PC-3 (cell line): ENCODE results near the gene CAMTA1. TPM values are rescaled to one million over a fixed set of nuclear protein-coding genes. Genes with fewer than 3 reads are reported as not detected.

Source experiments
- ATAC-seq: fragments of 200-7000 bp; cut with Tn5 transposase; 2 replicates; pipeline ENCODE4 v1.9.1; 2020; ENCODE audit warnings: mild to moderate bottlenecking, moderate library complexity
- BruUV-seq: library from RNA; stranded (reverse); fragments of 400-500 nt; replicated peaks from 2 replicates; lab custom pipeline; 2021; lab: Mats Ljungman, UMichigan
- CTCF ChIA-PET: fragments of 300-600 bp; sonication (Branson Sonifier 250); formaldehyde crosslinking; loops from one replicate; lab custom pipeline; 2022; ENCODE audit warnings: antibody characterized with exemption; lab: Charles Lee
- POLR2A ChIA-PET: fragments of 300-600 bp; sonication (Branson Sonifier 250); formaldehyde crosslinking; loops from one replicate; lab custom pipeline; 2022; ENCODE audit warnings: antibody characterized with exemption; ENCODE audit not compliant: unreplicated experiment; lab: Charles Lee
- DNase-seq: peaks from one replicate; pipeline ENCODE4 v3.0.0-alpha.2; 2015
- H2AFZ ChIP-seq: fragments of 300-600 bp; sonication (generic); 2 replicates; pipeline ENCODE4 v1.6.0; 2016; ENCODE audit warnings: antibody characterized with exemption, low read length
- H3F3A ChIP-seq: fragments of 300-600 bp; sonication (generic); one replicate; pipeline ENCODE4 v1.6.0; 2017; ENCODE audit warnings: antibody characterized with exemption, low read length, control low read depth, mild to moderate bottlenecking; ENCODE audit not compliant: unreplicated experiment
- H3K27ac ChIP-seq: fragments of 300-600 bp; sonication (generic); 2 replicates; pipeline ENCODE4 v1.5.1; 2016; ENCODE audit warnings: mild to moderate bottlenecking, low read length
- H3K27me3 ChIP-seq: fragments of 300-600 bp; sonication (generic); 2 replicates; pipeline ENCODE4 v1.6.1; 2016; ENCODE audit warnings: low read length, mixed read lengths
- H3K36me3 ChIP-seq: fragments of 300-600 bp; sonication (generic); 2 replicates; pipeline ENCODE4 v1.6.1; 2016; ENCODE audit warnings: low read depth, mixed run types, low read length, mixed read lengths
- H3K4me1 ChIP-seq: fragments of 300-600 bp; sonication (generic); 2 replicates; pipeline ENCODE4 v1.5.1; 2016; ENCODE audit warnings: low read length; ENCODE audit not compliant: insufficient read depth
- H3K4me2 ChIP-seq: fragments of 300-600 bp; sonication (generic); 2 replicates; pipeline ENCODE4 v1.6.0; 2016; ENCODE audit warnings: low read length
- H3K4me3 ChIP-seq: fragments of 300-600 bp; sonication (generic); 2 replicates; pipeline ENCODE4 v1.5.1; 2016; ENCODE audit warnings: mild to moderate bottlenecking, low read length, mixed read lengths
- H3K79me2 ChIP-seq: fragments of 300-600 bp; sonication (generic); 2 replicates; pipeline ENCODE4 v1.6.1; 2017; ENCODE audit warnings: low read length, mixed read lengths
- H3K9ac ChIP-seq: fragments of 300-600 bp; sonication (generic); 2 replicates; pipeline ENCODE4 v1.6.0; 2016; ENCODE audit warnings: mild to moderate bottlenecking, low read length
- H3K9me2 ChIP-seq: fragments of 300-600 bp; sonication (generic); replicated peaks from 2 replicates; pipeline ENCODE4 v1.6.1; 2016; ENCODE audit warnings: mixed run types, low read length, mixed read lengths
- H3K9me3 ChIP-seq: fragments of 300-600 bp; sonication (generic); 2 replicates; pipeline ENCODE4 v1.6.1; 2016; ENCODE audit warnings: low read length, mixed read lengths
- H4K20me1 ChIP-seq: fragments of 300-600 bp; sonication (generic); 2 replicates; pipeline ENCODE4 v1.6.1; 2016; ENCODE audit warnings: low read length, mixed read lengths
- EZH2 ChIP-seq: fragments of 300-600 bp; sonication (generic); IDR thresholded peaks from one replicate; pipeline ENCODE4 v1.6.1; 2017; ENCODE audit warnings: antibody characterized with exemption, mild to moderate bottlenecking, low read length; ENCODE audit not compliant: unreplicated experiment
- EZH2phosphoT487 ChIP-seq: fragments of 300-600 bp; sonication (generic); IDR thresholded peaks from 2 replicates; pipeline ENCODE4 v1.6.1; 2018; ENCODE audit warnings: mild to moderate bottlenecking, antibody characterized with exemption, low read length, borderline replicate concordance
- intact Hi-C: fragments of 100-400 bp; cut with micrococcal nuclease; formaldehyde crosslinking; loops from 2 replicates; pipeline ENCODE4 v1.9.0; 2023
- total RNA-seq: library from RNA; depleted of rRNA; stranded (reverse); fragments of >200 nt; gene quantifications from 2 replicates; pipeline ENCODE4 v1.2.3, GENCODE V29; 2014
- TF ChIP-seq, protein P1 (sequence below): fragments of 300-600 bp; sonication (generic); conservative IDR thresholded peaks from 2 replicates; pipeline ENCODE4 v1.5.1; 2017; ENCODE audit warnings: antibody characterized with exemption, low read depth, mild to moderate bottlenecking, low read length

The CAMTA1 gene
- total RNA-seq, 1 experiment from 2014 or later = 40.8 TPM

GRCh38 chr1:7558481-7558880 lies 773.2 kb downstream of the CAMTA1 start:
- no peaks in the 10 kb centered on the region for H3F3A ChIP-seq
- TF ChIP-seq EZH2 = no peak
- TF ChIP-seq, protein P1, sequence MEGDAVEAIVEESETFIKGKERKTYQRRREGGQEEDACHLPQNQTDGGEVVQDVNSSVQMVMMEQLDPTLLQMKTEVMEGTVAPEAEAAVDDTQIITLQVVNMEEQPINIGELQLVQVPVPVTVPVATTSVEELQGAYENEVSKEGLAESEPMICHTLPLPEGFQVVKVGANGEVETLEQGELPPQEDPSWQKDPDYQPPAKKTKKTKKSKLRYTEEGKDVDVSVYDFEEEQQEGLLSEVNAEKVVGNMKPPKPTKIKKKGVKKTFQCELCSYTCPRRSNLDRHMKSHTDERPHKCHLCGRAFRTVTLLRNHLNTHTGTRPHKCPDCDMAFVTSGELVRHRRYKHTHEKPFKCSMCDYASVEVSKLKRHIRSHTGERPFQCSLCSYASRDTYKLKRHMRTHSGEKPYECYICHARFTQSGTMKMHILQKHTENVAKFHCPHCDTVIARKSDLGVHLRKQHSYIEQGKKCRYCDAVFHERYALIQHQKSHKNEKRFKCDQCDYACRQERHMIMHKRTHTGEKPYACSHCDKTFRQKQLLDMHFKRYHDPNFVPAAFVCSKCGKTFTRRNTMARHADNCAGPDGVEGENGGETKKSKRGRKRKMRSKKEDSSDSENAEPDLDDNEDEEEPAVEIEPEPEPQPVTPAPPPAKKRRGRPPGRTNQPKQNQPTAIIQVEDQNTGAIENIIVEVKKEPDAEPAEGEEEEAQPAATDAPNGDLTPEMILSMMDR = no peak
- no peak for TF ChIP-seq EZH2phosphoT487
- H3K9ac ChIP-seq = no peak overlapping the region
- intact Hi-C loops = no loop called here
- H3K27ac ChIP-seq = no peak overlapping the region
- ATAC-seq = no peak
- H3K27me3 ChIP-seq = peaks cover 88% of the 10 kb centered on the region
- no peak for DNase-seq
- ChIA-PET CTCF (no interaction called here), POLR2A (no interaction called here)
- no TSS peak for BruUV-seq
- no peaks in the 10 kb centered on the region for H3K9me2 ChIP-seq
- H3K4me3 ChIP-seq = no peak overlapping the region
- no peaks in the 10 kb centered on the region for H3K36me3 ChIP-seq
- H3K4me1 ChIP-seq = no peaks in the 10 kb centered on the region
- H4K20me1 ChIP-seq = no peaks in the 10 kb centered on the region
- H3K79me2 ChIP-seq = no peaks in the 10 kb centered on the region
- H2AFZ ChIP-seq = no peak overlapping the region
- H3K9me3 ChIP-seq = no peaks in the 10 kb centered on the region
- no peak overlapping the region for H3K4me2 ChIP-seq

GRCh38 chr1:7558921-7559869 lies 773.9 kb downstream of the CAMTA1 start:
- no peaks in the 10 kb centered on the region for H3K79me2 ChIP-seq
- TF ChIP-seq, protein P1 = no peak
- TF ChIP-seq EZH2phosphoT487 (no peak), EZH2 (no peak)
- H3K36me3 ChIP-seq = no peaks in the 10 kb centered on the region
- no peak overlapping the region for H2AFZ ChIP-seq
- CTCF ChIA-PET = no interaction called here
- H3K27ac ChIP-seq = no peak overlapping the region
- H3K4me3 ChIP-seq = no peak overlapping the region
- H3K4me1 ChIP-seq = no peaks in the 10 kb centered on the region
- H3K27me3 ChIP-seq = peaks cover 84% of the 10 kb centered on the region
- H3K4me2 ChIP-seq = no peak overlapping the region
- intact Hi-C loops = no loop called here
- H3K9me3 ChIP-seq = no peaks in the 10 kb centered on the region
- ATAC-seq = no peak
- no peaks in the 10 kb centered on the region for H3F3A ChIP-seq
- no TSS peak for BruUV-seq
- H3K9ac ChIP-seq = no peak overlapping the region
- no peaks in the 10 kb centered on the region for H4K20me1 ChIP-seq
- H3K9me2 ChIP-seq = no peaks in the 10 kb centered on the region
- DNase-seq = no peak
- POLR2A ChIA-PET = no interaction called here

DNA sequence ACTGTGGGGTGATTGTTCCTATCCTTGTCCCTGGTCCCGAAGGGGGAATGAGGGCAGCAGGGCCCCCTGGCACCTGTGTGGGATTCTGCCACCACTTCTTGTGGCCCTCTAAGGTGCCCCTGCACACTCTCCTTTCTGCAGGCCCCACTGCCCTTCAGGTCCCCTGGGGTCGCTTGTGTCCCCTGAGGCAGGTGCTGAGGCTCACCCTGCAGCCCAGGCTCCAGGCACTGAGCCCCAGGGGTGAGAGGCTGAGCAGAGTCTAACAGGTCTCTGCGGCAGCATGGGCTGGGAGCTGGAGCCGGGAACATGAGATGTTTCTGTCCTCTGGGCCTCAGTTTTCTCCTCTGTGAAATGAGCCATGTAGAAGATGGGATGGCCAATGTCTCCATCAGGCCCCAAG lies 774.9 kb downstream of the CAMTA1 start:
- Histone ChIP-seq H3K27ac (no peak overlapping the region), H3K79me2 (no peaks in the 10 kb centered on the region), H3F3A (no peaks in the 10 kb centered on the region), H3K9me2 (no peaks in the 10 kb centered on the region), H3K27me3 (peaks cover 79% of the 10 kb centered on the region), H3K9me3 (no peaks in the 10 kb centered on the region), H3K9ac (no peak overlapping the region), H3K36me3 (no peaks in the 10 kb centered on the region), H4K20me1 (no peaks in the 10 kb centered on the region), H3K4me2 (no peak overlapping the region), H3K4me3 (no peak overlapping the region), H3K4me1 (no peaks in the 10 kb centered on the region), H2AFZ (no peak overlapping the region)
- no TSS peak for BruUV-seq
- CTCF ChIA-PET = no interaction called here
- ATAC-seq = no peak
- TF ChIP-seq EZH2 (no peak), EZH2phosphoT487 (no peak)
- TF ChIP-seq, protein P1 = no peak
- POLR2A ChIA-PET = no interaction called here
- intact Hi-C loops = no loop called here
- no peak for DNase-seq
